22Rv1 (cell line): ENCODE measurements around the gene SH3PXD2A.

Source experiments
- CTCF ChIP-seq: fragments of 450-650 bp; IDR thresholded peaks from 2 replicates; pipeline ENCODE4 v1.5.1; 2017; ENCODE audit warnings: mild to moderate bottlenecking
- ZFX ChIP-seq: fragments of 450-650 bp; IDR thresholded peaks from 2 replicates; pipeline ENCODE4 v1.6.1; 2017; ENCODE audit warnings: antibody characterized with exemption, borderline replicate concordance

- TF ChIP-seq CTCF (peak; percentile 83), ZFX (no peak)
These were observed 290.4 kb downstream of the SH3PXD2A start for GRCh38 chr10:103564776-103565520.
